Measurements from ENCODE around the gene FES. TPM values are rescaled to one million over a fixed set of nuclear protein-coding genes. Genes with fewer than 3 reads are reported as not detected.

Gene FES
- total RNA-seq, 1 experiment from 2014 or later = 0.16 TPM

DNA sequence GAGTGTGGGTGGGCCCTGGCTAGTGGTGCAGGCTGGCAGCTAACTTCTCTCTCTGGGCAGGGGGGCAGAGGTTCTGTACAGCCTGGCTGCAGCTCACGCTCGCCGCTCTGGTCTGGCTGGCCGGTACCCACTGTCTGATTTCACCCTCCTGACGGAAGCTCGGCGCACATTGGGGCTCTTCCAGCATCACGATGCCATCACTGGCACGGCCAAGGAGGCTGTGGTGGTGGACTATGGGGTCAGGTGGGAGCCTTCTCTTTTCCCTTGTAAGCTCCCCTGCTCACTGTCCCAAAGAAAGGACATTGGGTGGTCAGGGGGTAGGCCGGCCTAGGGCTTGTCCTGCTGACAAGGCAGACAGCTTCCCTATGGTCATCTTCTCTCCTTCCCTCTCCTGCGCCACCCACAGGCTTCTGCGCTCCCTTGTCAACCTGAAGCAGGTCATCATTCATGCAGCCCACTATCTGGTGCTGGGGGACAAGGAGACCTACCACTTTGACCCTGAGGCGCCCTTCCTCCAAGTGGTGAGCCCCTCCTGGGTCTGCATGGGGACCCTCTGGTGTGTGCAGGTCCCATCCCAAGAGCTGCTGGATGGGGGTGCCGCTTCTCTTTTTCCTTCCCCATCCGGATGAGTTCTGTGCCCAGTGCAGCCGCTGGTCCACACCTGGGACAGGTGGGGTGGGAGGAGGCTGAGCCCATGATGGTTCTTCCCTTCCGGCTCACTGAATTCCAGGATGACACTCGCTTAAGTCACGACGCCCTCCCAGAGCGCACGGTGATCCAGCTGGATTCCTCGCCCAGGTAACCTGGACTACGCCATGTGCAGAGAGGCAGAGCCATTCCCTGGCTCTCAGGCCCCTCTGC is 26.4 kb downstream of the FES start:
- no peak for DNase-seq (ENCODE audit: low read depth in 1 of 2, low spot score in 2 of 2)
- Histone ChIP-seq H3K27me3 (replicated peaks) (no peaks in the 10 kb centered on the region), H3K4me1 (replicated peaks) (no peaks in the 10 kb centered on the region), H3K36me3 (peaks cover 56% of the 10 kb centered on the region), H3K27ac (no peak overlapping the region), H3K9me3 (replicated peaks) (no peaks in the 10 kb centered on the region), H3K4me3 (no peak overlapping the region)

GRCh38 chr15:90911302-90911623 is 27.0 kb downstream of the FES start:
- Histone ChIP-seq H3K27ac (no peak overlapping the region), H3K36me3 (peaks cover 50% of the 10 kb centered on the region), H3K9me3 (replicated peaks) (no peaks in the 10 kb centered on the region), H3K4me1 (replicated peaks) (no peaks in the 10 kb centered on the region), H3K27me3 (replicated peaks) (no peaks in the 10 kb centered on the region), H3K4me3 (no peak overlapping the region)
- no peak for DNase-seq (ENCODE audit: low read depth in 1 of 2, low spot score in 2 of 2)

DNA sequence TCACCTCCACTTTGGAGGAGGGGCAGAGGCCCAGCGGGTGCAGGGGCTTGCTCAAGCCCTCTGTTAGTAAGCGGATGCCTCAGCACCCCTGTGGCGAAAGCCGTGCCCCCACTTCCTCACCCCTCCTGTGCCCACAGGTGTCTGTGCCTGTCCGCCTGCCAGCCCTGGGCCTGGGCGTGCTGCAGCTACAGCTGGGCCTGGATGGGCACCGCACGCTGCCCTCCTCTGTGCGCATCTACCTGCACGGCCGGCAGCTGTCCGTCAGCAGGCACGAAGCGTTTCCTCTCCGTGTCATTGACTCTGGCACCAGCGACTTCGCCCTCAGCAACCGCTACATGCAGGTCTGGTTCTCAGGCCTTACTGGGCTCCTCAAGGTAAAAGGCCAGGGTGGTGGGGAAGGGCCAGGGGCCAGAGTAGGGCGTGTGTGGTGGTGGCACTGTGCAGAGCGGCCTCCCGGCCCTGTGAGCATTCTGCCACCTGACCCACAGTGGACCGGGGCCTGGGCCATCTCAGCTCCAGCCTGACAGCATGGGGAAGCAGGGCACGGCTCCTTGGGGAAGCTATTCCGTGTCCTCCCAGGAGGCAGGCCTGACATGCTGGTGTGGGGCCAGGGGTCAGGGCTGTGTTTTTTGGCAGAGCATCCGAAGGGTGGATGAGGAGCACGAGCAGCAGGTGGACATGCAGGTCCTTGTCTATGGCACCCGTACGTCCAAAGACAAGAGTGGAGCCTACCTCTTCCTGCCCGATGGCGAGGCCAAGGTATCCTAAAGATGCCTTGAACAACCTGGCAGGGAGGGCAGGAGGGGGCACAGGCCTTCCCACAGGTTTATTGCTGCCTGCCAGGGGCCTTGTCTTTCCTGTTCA is 27.8 kb downstream of the FES start:
- Histone ChIP-seq H3K36me3 (peaks cover 46% of the 10 kb centered on the region), H3K27me3 (replicated peaks) (no peaks in the 10 kb centered on the region), H3K27ac (no peak overlapping the region), H3K9me3 (replicated peaks) (no peaks in the 10 kb centered on the region), H3K4me1 (replicated peaks) (no peaks in the 10 kb centered on the region), H3K4me3 (no peak overlapping the region)
- DNase-seq (ENCODE audit: low read depth in 1 of 2, low spot score in 2 of 2) = no peak

DNA sequence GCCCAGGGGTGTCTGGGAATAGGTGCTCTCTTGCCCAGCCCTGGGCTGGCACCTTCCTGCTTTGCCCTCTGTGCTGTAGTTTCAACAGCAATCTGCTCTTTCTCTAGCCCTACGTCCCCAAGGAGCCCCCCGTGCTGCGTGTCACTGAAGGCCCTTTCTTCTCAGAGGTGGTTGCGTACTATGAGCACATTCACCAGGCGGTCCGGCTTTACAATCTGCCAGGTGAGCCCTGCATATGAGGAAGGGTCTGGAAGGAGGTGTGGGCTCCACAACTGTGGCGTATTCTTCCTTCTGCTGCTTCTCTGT is 28.4 kb downstream of the FES start:
- Histone ChIP-seq H3K9me3 (replicated peaks) (no peaks in the 10 kb centered on the region), H3K4me1 (replicated peaks) (no peaks in the 10 kb centered on the region), H3K27me3 (replicated peaks) (no peaks in the 10 kb centered on the region), H3K36me3 (peaks cover 41% of the 10 kb centered on the region), H3K27ac (no peak overlapping the region), H3K4me3 (no peak overlapping the region)
- DNase-seq (ENCODE audit: low read depth in 1 of 2, low spot score in 2 of 2) = no peak

- no peaks in the 10 kb centered on the region for H3K9me3 ChIP-seq (replicated peaks)
- no peak overlapping the region for H3K27ac ChIP-seq
- DNase-seq (ENCODE audit: low read depth in 1 of 2, low spot score in 2 of 2) = no peak
- no peaks in the 10 kb centered on the region for H3K27me3 ChIP-seq (replicated peaks)
- peaks cover 41% of the 10 kb centered on the region for H3K36me3 ChIP-seq
- no peaks in the 10 kb centered on the region for H3K4me1 ChIP-seq (replicated peaks)
- no peak overlapping the region for H3K4me3 ChIP-seq
Observed at GRCh38 chr15:90913398-90913944, 29.2 kb downstream of the FES start.

DNA sequence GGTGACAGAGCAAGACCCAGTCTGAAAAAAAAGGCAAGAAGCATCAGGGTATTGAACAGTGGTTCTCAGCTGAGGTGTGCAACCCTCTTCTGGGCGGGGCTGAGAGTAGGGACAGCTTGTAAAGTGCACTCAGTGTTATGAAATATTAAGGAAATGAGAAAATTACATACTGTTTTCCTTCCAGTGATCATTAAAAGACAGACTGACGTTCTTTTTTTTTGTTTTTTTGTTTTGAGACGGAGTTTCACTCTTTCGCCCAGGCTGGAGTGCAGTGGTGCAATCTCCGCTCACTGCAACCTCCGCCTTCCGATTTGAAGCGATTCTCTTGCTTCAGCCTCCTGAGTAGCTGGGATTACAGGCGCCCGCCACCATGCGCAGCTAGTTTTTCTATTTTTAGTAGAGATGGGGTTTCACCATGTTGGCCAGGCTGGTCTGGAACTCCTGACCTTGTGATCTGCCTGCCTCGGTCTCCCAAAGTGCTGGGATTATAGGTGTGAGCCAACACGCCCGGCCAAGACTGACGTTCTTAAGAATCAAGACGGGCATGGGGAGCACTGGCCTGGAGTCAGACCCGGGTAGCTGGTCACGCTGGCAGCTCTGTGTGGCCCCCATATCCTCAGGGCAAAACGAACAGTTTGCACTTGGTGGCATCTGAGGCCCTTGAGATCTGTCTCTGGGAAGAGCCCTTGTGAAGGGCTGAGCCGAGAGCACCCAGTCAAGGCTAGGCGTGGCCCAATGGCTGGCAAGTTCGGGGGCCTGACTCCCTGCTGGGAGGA is 30.2 kb downstream of the FES start:
- Histone ChIP-seq H3K4me3 (no peak overlapping the region), H3K9me3 (replicated peaks) (no peaks in the 10 kb centered on the region), H3K27me3 (replicated peaks) (no peaks in the 10 kb centered on the region), H3K27ac (no peak overlapping the region), H3K4me1 (replicated peaks) (no peaks in the 10 kb centered on the region), H3K36me3 (peaks cover 47% of the 10 kb centered on the region)
- no peak for DNase-seq (ENCODE audit: low read depth in 1 of 2, low spot score in 2 of 2)

DNA sequence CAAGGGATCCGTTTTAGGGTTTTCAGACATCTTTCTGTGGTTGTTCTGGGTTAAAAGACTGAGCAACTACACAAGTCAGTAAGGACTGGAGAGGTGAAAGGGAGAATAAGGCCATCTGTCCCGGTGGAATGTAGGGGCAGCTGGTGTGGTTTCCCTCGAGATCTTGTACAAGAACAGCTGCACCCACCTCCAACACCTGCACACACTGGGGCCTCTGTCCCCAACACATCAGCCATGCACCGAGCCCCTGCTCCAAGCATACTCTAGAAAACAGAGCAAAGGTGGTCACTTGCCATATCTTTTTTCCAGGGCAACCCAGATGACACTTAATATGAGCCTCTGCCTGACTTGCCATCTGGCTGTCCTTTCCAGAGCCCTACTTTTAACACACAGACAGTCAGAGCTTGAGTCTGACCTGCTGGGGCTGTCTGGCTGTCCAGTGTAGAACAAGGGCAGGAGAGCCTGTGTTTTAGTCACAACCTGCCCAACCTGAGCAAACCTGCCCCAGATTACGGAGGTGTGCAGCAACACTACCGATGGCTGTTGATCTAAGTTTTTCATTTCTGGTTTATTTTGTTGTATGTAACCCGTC is 31.0 kb downstream of the FES start:
- no peaks in the 10 kb centered on the region for H3K4me1 ChIP-seq (replicated peaks)

GRCh38 chr15:90915808-90916440 is 31.6 kb downstream of the FES start:
- no peaks in the 10 kb centered on the region for H3K9me3 ChIP-seq (replicated peaks)

More for the DNA sequence above, 31.0 kb downstream of the FES start:
- no peak overlapping the region for H3K27ac ChIP-seq
- H3K4me3 ChIP-seq = no peak overlapping the region
- no peak for DNase-seq (ENCODE audit: low read depth in 1 of 2, low spot score in 2 of 2)
- no peaks in the 10 kb centered on the region for H3K27me3 ChIP-seq (replicated peaks)
- peaks cover 51% of the 10 kb centered on the region for H3K36me3 ChIP-seq
- no peaks in the 10 kb centered on the region for H3K9me3 ChIP-seq (replicated peaks)

GRCh38 chr15:90916461-90916860 is 32.2 kb downstream of the FES start:
- no peak overlapping the region for H3K4me3 ChIP-seq
- no peak overlapping the region for H3K27ac ChIP-seq
- no peaks in the 10 kb centered on the region for H3K9me3 ChIP-seq (replicated peaks)
- H3K36me3 ChIP-seq = peaks cover 41% of the 10 kb centered on the region
- H3K27me3 ChIP-seq (replicated peaks) = no peaks in the 10 kb centered on the region
- no peaks in the 10 kb centered on the region for H3K4me1 ChIP-seq (replicated peaks)
- DNase-seq (ENCODE audit: low read depth in 1 of 2, low spot score in 2 of 2) = no peak

More at GRCh38 chr15:90915808-90916440, 31.6 kb downstream of the FES start:
- Histone ChIP-seq H3K4me1 (replicated peaks) (no peaks in the 10 kb centered on the region), H3K27ac (no peak overlapping the region), H3K27me3 (replicated peaks) (no peaks in the 10 kb centered on the region), H3K36me3 (peaks cover 46% of the 10 kb centered on the region), H3K4me3 (no peak overlapping the region)
- DNase-seq (ENCODE audit: low read depth in 1 of 2, low spot score in 2 of 2) = no peak

- Histone ChIP-seq H3K27me3 (replicated peaks) (no peaks in the 10 kb centered on the region), H3K27ac (no peak overlapping the region), H3K4me1 (replicated peaks) (no peaks in the 10 kb centered on the region), H3K9me3 (replicated peaks) (no peaks in the 10 kb centered on the region), H3K4me3 (no peak overlapping the region), H3K36me3 (peaks cover 31% of the 10 kb centered on the region)
- no peak for DNase-seq (ENCODE audit: low read depth in 1 of 2, low spot score in 2 of 2)
Observed at GRCh38 chr15:90917569-90917968, 33.3 kb downstream of the FES start.

GRCh38 chr15:90918034-90918788 is 33.9 kb downstream of the FES start:
- Histone ChIP-seq H3K27ac (no peak overlapping the region), H3K4me3 (no peak overlapping the region), H3K27me3 (replicated peaks) (no peaks in the 10 kb centered on the region), H3K36me3 (peaks cover 28% of the 10 kb centered on the region), H3K4me1 (replicated peaks) (no peaks in the 10 kb centered on the region), H3K9me3 (replicated peaks) (no peaks in the 10 kb centered on the region)
- DNase-seq (ENCODE audit: low read depth in 1 of 2, low spot score in 2 of 2) = no peak

DNA sequence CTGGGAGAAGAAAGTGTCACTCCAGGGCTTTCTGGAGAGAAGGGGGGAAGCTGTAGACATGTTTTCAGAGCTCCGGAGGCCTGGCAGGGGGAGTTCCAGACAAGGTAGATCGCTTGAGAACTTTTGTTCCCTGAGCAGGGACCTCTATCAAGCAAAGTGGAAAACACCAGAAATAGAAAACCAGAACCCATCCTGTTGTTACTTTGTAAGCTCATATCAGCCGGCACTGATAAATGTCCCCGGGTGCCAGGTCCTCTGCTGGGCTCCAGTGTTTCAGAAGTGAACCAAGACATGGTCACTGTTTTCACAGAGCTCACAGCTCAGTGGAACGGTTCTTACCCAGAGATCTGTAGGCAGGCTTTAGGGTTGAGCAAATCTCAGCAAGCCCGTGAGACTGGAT is 34.5 kb downstream of the FES start:
- H3K36me3 ChIP-seq = peaks cover 23% of the 10 kb centered on the region
- no peaks in the 10 kb centered on the region for H3K27me3 ChIP-seq (replicated peaks)
- no peak overlapping the region for H3K27ac ChIP-seq
- no peaks in the 10 kb centered on the region for H3K4me1 ChIP-seq (replicated peaks)
- H3K4me3 ChIP-seq = no peak overlapping the region
- H3K9me3 ChIP-seq (replicated peaks) = no peaks in the 10 kb centered on the region
- DNase-seq (ENCODE audit: low read depth in 1 of 2, low spot score in 2 of 2) = no peak
